Measurements from ENCODE around the gene TOX2.

GRCh38 chr20:43909720-43910119 lies 4.9 kb upstream of the TOX2 start:
- TF ChIP-seq POLR2A (IDR thresholded peaks at IDR 0.05; ENCODE audit: low read depth, low read length) (no peak), POLR2AphosphoS5 (IDR thresholded peaks at IDR 0.05; ENCODE audit: low read depth, low read length) (no peak), TAF1 (IDR thresholded peaks at IDR 0.05; ENCODE audit: low read depth, low read length) (no peak), POU2F2 (IDR thresholded peaks at IDR 0.05; ENCODE audit: low read depth, low read length) (no peak), SPI1 (IDR thresholded peaks at IDR 0.05; ENCODE audit: low read depth, low read length) (peak; percentile 60; the same call in 1 of the 2 replicates)

Measured in GM12891 (cell line).